Heart left ventricle (tissue), 16 donors: Measurements from ENCODE around the gene CCDC188. TPM values are rescaled to one million over a fixed set of nuclear protein-coding genes. Genes with fewer than 3 reads are reported as not detected.

Experiments used
- ATAC-seq, 4 donors: fragments of 200-7000 bp; cut with Tn5 transposase; one replicate each; pipeline ENCODE4 v1.9.1; 2020 to 2022; ENCODE audit warnings: moderate library complexity in 4 of 4, mild to moderate bottlenecking in 3 of 4, moderate number of reproducible peaks in 1 of 4
- DNase-seq, 5 donors: peaks; one replicate each; pipeline ENCODE4 v3.0.0-alpha.2; 2020
- H3K27ac ChIP-seq, 12 donors: fragments of 200-600 bp; sonication (generic) in 4 of 12; one replicate each; pipeline versions ENCODE4 v1.5.0 to v1.8.0; 2016 to 2022; ENCODE audit warnings: mild to moderate bottlenecking in 2 of 12
- H3K27me3 ChIP-seq, 9 donors: fragments of 200-600 bp; sonication (generic) in 2 of 9; one replicate each; pipeline versions ENCODE4 v1.5.1 to v1.8.0; 2016 to 2022; ENCODE audit warnings: mild to moderate bottlenecking in 3 of 9
- H3K36me3 ChIP-seq, 9 donors: fragments of 200-600 bp; sonication (generic) in 2 of 9; one replicate each; pipeline versions ENCODE4 v1.5.0 to v1.8.0; 2018 to 2022; ENCODE audit warnings: mild to moderate bottlenecking in 2 of 9
- H3K4me1 ChIP-seq, 12 donors: fragments of 200-600 bp; sonication (generic) in 4 of 12; one replicate each; pipeline versions ENCODE4 v1.5.0 to v1.8.0; 2016 to 2022; ENCODE audit warnings: mild to moderate bottlenecking in 3 of 12
- H3K4me3 ChIP-seq, 12 donors: fragments of 200-600 bp; sonication (generic) in 4 of 12; one replicate each; pipeline versions ENCODE4 v1.5.0 to v1.8.0; 2017 to 2022; ENCODE audit warnings: mild to moderate bottlenecking in 9 of 12, moderate library complexity in 4 of 12
- H3K9me3 ChIP-seq, 12 donors: fragments of 200-600 bp; sonication (generic) in 4 of 12; one replicate each; pipeline versions ENCODE4 v1.5.0 to v1.8.0; 2016 to 2022; ENCODE audit warnings: mild to moderate bottlenecking in 1 of 12
- CTCF ChIP-seq, 12 donors: fragments of 200-600 bp; sonication (generic) in 4 of 12; IDR thresholded peaks; one replicate each; pipeline versions ENCODE4 v1.5.0 to v1.8.0; 2018 to 2022; ENCODE audit warnings: antibody characterized with exemption in 12 of 12, mild to moderate bottlenecking in 5 of 12
- POLR2A ChIP-seq, 2 donors: fragments of 450-650 bp; IDR thresholded peaks; one replicate each; pipeline ENCODE4 v1.6.1; 2017; ENCODE audit warnings: antibody characterized with exemption in 2 of 2, mild to moderate bottlenecking in 2 of 2, moderate library complexity in 2 of 2
- WGBS, 4 donors: extraction: QIAGEN DNeasy Blood & Tissue Kit in 2 of 4; methylation state at CpG; one replicate each; pipeline versions ENCODE4 v1.1.5 to v1.1.7; 2013 to 2018; 5-methylcytosine and 5-hydroxymethylcytosine counted together
- intact Hi-C, 10 donors: fragments of 100-400 bp; cut with DNase I; formaldehyde crosslinking; loops; one replicate each; pipeline versions ENCODE4 v1.11.1 to v1.14.2; 2022
- polyA plus RNA-seq, 2 donors: library from polyadenylated mRNA; stranded (reverse); fragments of 200-250 nt; gene quantifications; one replicate each; pipeline ENCODE4 v1.2.3, GENCODE V29; 2013
- total RNA-seq, 9 donors: library from RNA; depleted of rRNA in 2 of 9; stranded (reverse); fragments of >200 nt in 2 of 9; fragmentation: NEBNext Ultra II Directional in 3 of 9; extraction: Animal tissue kit (Norgen Biotek cat#: 25700) in 3 of 9; gene quantifications; one replicate each; pipeline versions ENCODE4 v1.1.0 to v1.2.4, GENCODE V29; 2016 to 2023
- donor health status: ischemic (EF 13 %, LVEDD 7.1; RV severe dilation, severe dysfunction).
- donor health status: healthy with polysubstance abuse.
- donor health status: DM: no; HTN: yes; CAD: no.
- donor health status: DM: no; HTN: no; CAD: no.
- donor health status: ischemic (EF 25% LVEDD 6.9; RV normal size, moderate dysfunction).
- donor health status: ischemic (EF 25% LVEDD 5.7; RV mildly dilated, moderate dysfunction).
- donor health status: healthy.
- donor health status: DM: yes; HTN: yes; CAD: no.
- donor health status: ischemic (EF 35%, LVEDD 5.7; RV mildly dilated, moderate dysfunction).
- donor health status: nonischemic (EF 11% LVEDD 7.7; RV severe dilation, severe dysfunction).
- donor health status: DM: yes; HTN: yes; CAD: no.
- donor health status: PGD.
- donor health status: ischemic (EF 29% LVEDD 5.4; RV normal size, mild dysfunction).
- donor health status: nonischemic (EF 23%, LVEDD 6.1; RV moderate dilation, normal function).

CCDC188 gene
- total and polyA plus RNA-seq, 11 donors: 0.17 to 1.0 (median 0.50) TPM; not detected in 4

GRCh38 chr22:20194681-20195593, 44.1 kb upstream of the CCDC188 start:
- Histone ChIP-seq H3K27ac (no peak overlapping the region), H3K36me3 (no peaks in the 10 kb centered on the region), H3K9me3 (no peaks in the 10 kb centered on the region), H3K4me1 (no peaks in the 10 kb centered on the region), H3K27me3 (no peaks in the 10 kb centered on the region), H3K4me3 (no peak overlapping the region)
- no peak for DNase-seq
- TF ChIP-seq POLR2A (IDR thresholded peaks at IDR 0.05) (no peak), CTCF (IDR thresholded peaks at IDR 0.05) (no peak)
- 80 to 82% (median 81%) methylated on average over 9 to 15 of the region's 15 CpGs for WGBS, 4 donors
- intact Hi-C loops: no loop called here
- ATAC-seq: no peak

DNA sequence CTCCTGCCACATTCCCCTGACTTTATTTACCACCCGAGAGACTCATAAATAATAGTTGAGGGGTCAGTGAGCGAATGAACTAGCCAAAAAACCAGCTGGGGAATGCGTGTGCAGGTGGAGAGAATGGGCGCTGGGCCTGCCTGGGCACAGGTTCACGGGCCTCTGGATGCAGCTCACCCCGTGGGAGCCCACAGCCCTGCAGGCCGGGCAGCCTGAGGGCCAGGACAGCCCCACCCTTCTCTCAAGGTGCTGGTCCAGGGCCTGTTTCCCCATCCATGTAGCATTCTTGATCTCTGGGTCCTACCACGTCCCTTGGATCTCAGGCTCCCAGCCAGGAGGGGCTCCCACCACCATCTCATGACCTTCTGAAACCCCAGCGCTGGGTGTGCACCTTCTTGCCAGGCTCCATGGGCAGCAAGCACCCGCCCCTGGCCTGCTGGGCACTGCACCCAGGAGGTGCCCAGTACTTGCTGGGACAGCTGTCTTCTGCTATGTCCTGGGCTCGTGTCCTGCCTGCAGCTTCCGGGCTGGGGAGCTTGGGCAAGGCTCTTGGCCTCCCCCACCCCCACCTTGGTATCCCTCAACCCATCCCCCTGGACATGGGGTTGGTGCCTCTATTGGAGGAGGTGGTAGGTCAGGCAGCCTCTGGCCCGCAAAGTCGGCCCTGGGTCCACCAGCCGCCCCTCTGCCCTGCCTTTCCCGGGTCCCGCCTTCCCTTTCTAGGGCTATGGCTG, 43.1 kb upstream of the CCDC188 start:
- 85 to 93% (median 88%) methylated on average over 16 to 17 of the region's 17 CpGs for WGBS, 4 donors
- intact Hi-C loops: no loop called here
- ATAC-seq (no peak), DNase-seq (no peak)
- H3K27me3 ChIP-seq: no peaks in the 10 kb centered on the region
- H3K4me3 ChIP-seq: no peak overlapping the region
- H3K27ac ChIP-seq: no peak overlapping the region
- no peaks in the 10 kb centered on the region for H3K36me3 ChIP-seq
- TF ChIP-seq CTCF (IDR thresholded peaks at IDR 0.05) (no peak), POLR2A (IDR thresholded peaks at IDR 0.05) (no peak)
- H3K4me1 ChIP-seq: no peaks in the 10 kb centered on the region
- H3K9me3 ChIP-seq: no peaks in the 10 kb centered on the region

- no peak for TF ChIP-seq CTCF (IDR thresholded peaks at IDR 0.05)
Observed at GRCh38 chr22:20192972-20193760, 42.3 kb upstream of the CCDC188 start.

More at GRCh38 chr22:20192972-20193760, 42.3 kb upstream of the CCDC188 start:
- Histone ChIP-seq H3K27ac (no peak overlapping the region), H3K9me3 (no peaks in the 10 kb centered on the region), H3K4me1 (no peaks in the 10 kb centered on the region), H3K4me3 (no peak overlapping the region), H3K36me3 (no peaks in the 10 kb centered on the region), H3K27me3 (no peaks in the 10 kb centered on the region)
- DNase-seq (no peak), ATAC-seq (peak in 2 of 4 donors; percentile 21 to 23)
- intact Hi-C loops: no loop called here
- 80 to 90% (median 83%) methylated on average over 13 to 20 of the region's 20 CpGs for WGBS, 4 donors
